CD4-positive, alpha-beta T cell (primary cell): ENCODE data around the gene SCGB1D1. TPM values are rescaled to one million over a fixed set of nuclear protein-coding genes. Genes with fewer than 3 reads are reported as not detected.

ENCODE experiments used
- ATAC-seq: fragments of 200-7000 bp; cut with Tn5 transposase; one replicate; pipeline ENCODE4 v1.10.0; 2022; ENCODE audit warnings: mild to moderate bottlenecking; ENCODE audit not compliant: poor library complexity
- CTCF ChIA-PET: fragments of 350-600 bp; sonication (Branson Sonifier 250); formaldehyde crosslinking; loops from one replicate; lab custom pipeline; 2021; ENCODE audit warnings: antibody characterized with exemption, inconsistent platforms; lab: Charles Lee
- POLR2A ChIA-PET: fragments of 350-600 bp; sonication (Branson Sonifier 250); formaldehyde crosslinking; loops from one replicate; lab custom pipeline; 2021; ENCODE audit warnings: antibody characterized with exemption, inconsistent platforms; lab: Charles Lee
- DNase-seq, 14 experiments: peaks; one replicate each; pipeline ENCODE4 v3.0.0-alpha.2; 2013 to 2020; ENCODE audit warnings: mixed read lengths in 2 of 14
- H3K27ac ChIP-seq, 2 donors: one replicate each; pipeline versions ENCODE4 v1.5.1 to v1.7.0; 2013; ENCODE audit warnings: low read length in 2 of 2, low read depth in 1 of 2, mild to moderate bottlenecking in 1 of 2
- H3K27me3 ChIP-seq, 2 experiments: 1 replicate in 1 of 2; 2 replicates in 1 of 2; pipeline versions ENCODE4 v1.6.1 to v1.7.0; 2013; ENCODE audit warnings: low read length in 2 of 2, control low read depth in 1 of 2, mild to moderate bottlenecking in 1 of 2, moderate library complexity in 1 of 2; ENCODE audit not compliant: insufficient read depth in 2 of 2, control insufficient read depth in 1 of 2
- H3K36me3 ChIP-seq: one replicate; pipeline ENCODE4 v1.6.1; 2013; ENCODE audit warnings: low read length, control low read depth; ENCODE audit not compliant: insufficient read depth
- H3K4me1 ChIP-seq: one replicate; pipeline ENCODE4 v1.6.1; 2013; ENCODE audit warnings: low read length, control low read depth; ENCODE audit not compliant: insufficient read depth
- H3K4me3 ChIP-seq: one replicate; pipeline ENCODE4 v1.5.1; 2013; ENCODE audit warnings: mild to moderate bottlenecking, low read length, moderate library complexity
- H3K9me3 ChIP-seq, 2 experiments: 1 replicate in 1 of 2; 2 replicates in 1 of 2; pipeline versions ENCODE4 v1.6.1 to v1.7.0; 2013; ENCODE audit warnings: low read length in 2 of 2, mild to moderate bottlenecking in 2 of 2, control low read depth in 1 of 2, moderate library complexity in 1 of 2; ENCODE audit not compliant: control insufficient read depth in 1 of 2, insufficient read depth in 1 of 2
- H3K27ac Mint-ChIP-seq: one replicate; pipeline ENCODE4 v1.8.0; 2020; ENCODE audit warnings: mixed read lengths
- H3K27me3 Mint-ChIP-seq: one replicate; pipeline ENCODE4 v1.8.0; 2021; ENCODE audit warnings: mixed read lengths
- H3K36me3 Mint-ChIP-seq: one replicate; pipeline ENCODE4 v1.8.0; 2021; ENCODE audit warnings: low read depth, mixed read lengths
- H3K4me1 Mint-ChIP-seq: one replicate; pipeline ENCODE4 v1.8.0; 2021; ENCODE audit warnings: low read depth, mixed read lengths
- H3K4me3 Mint-ChIP-seq: one replicate; pipeline ENCODE4 v1.8.0; 2020; ENCODE audit warnings: mild to moderate bottlenecking, mixed read lengths
- H3K9me3 Mint-ChIP-seq: one replicate; pipeline ENCODE4 v1.8.0; 2020; ENCODE audit warnings: mixed read lengths
- intact Hi-C, 2 experiments: fragments of 100-400 bp; cut with DNase I in 1 of 2; cut with micrococcal nuclease in 1 of 2; formaldehyde crosslinking; loops; one replicate each; pipeline versions ENCODE4 v1.15.1 to v1.9.0; 2023 to 2025; cut with DNase I, micrococcal nuclease
- polyA plus RNA-seq, 2 donors: library from polyadenylated mRNA; unstranded; fragments of 120-200 nt; gene quantifications; one replicate each; pipeline ENCODE4 v1.2.1, GENCODE V29; 2013
- total RNA-seq, 174 experiments: library from RNA in 2 of 174; stranded (reverse) in 2 of 174; gene quantifications; one replicate each; pipeline ENCODE4 v1.2.3 and lab custom pipeline; 2021 to 2026
- TF ChIP-seq, protein P1 (sequence below): fragments of 200-600 bp; IDR thresholded peaks from one replicate; pipeline ENCODE4 v1.8.0; 2022; ENCODE audit warnings: antibody characterized with exemption, mild to moderate bottlenecking

Gene SCGB1D1
- total RNA-seq: not detected
- not detected for polyA plus RNA-seq (2013, experiment 1 of 2)
- not detected for polyA plus RNA-seq (2013, experiment 2 of 2)
- total RNA-seq (lab: John Stamatoyannopoulos, UW): 0 reads per million in 172 experiments

GRCh38 chr11:62190011-62190410, at the start of gene SCGB1D1:
SCGB1D1 (plus strand) TSS chr11:62190216; CDS start chr11:62190285, 69 bp downstream.
- intact Hi-C loops: no loop called here
- no peak within 1 kb of the TSS for H3K27ac ChIP-seq
- Mint-ChIP-seq H3K4me1 (no peaks in the 10 kb centered on the region), H3K27ac (no peak within 1 kb of the TSS), H3K27me3 (peaks cover 61% of the 10 kb centered on the region), H3K4me3 (no peak within 1 kb of the TSS), H3K36me3 (no peaks in the 10 kb centered on the region), H3K9me3 (no peaks in the 10 kb centered on the region)
- TF ChIP-seq, protein P1, sequence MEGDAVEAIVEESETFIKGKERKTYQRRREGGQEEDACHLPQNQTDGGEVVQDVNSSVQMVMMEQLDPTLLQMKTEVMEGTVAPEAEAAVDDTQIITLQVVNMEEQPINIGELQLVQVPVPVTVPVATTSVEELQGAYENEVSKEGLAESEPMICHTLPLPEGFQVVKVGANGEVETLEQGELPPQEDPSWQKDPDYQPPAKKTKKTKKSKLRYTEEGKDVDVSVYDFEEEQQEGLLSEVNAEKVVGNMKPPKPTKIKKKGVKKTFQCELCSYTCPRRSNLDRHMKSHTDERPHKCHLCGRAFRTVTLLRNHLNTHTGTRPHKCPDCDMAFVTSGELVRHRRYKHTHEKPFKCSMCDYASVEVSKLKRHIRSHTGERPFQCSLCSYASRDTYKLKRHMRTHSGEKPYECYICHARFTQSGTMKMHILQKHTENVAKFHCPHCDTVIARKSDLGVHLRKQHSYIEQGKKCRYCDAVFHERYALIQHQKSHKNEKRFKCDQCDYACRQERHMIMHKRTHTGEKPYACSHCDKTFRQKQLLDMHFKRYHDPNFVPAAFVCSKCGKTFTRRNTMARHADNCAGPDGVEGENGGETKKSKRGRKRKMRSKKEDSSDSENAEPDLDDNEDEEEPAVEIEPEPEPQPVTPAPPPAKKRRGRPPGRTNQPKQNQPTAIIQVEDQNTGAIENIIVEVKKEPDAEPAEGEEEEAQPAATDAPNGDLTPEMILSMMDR: no peak
- ChIA-PET CTCF (no interaction called here), POLR2A (no interaction called here)
- peaks cover 0 to 3% of the 10 kb centered on the region in 2 experiments for H3K9me3 ChIP-seq
- no peak within 1 kb of the TSS for H3K4me3 ChIP-seq
- DNase-seq (no peak), ATAC-seq (no peak)
- no peaks in the 10 kb centered on the region for H3K4me1 ChIP-seq
- H3K36me3 ChIP-seq: no peaks in the 10 kb centered on the region
- H3K27me3 ChIP-seq: peaks cover 13 to 31% of the 10 kb centered on the region in 2 experiments

DNA sequence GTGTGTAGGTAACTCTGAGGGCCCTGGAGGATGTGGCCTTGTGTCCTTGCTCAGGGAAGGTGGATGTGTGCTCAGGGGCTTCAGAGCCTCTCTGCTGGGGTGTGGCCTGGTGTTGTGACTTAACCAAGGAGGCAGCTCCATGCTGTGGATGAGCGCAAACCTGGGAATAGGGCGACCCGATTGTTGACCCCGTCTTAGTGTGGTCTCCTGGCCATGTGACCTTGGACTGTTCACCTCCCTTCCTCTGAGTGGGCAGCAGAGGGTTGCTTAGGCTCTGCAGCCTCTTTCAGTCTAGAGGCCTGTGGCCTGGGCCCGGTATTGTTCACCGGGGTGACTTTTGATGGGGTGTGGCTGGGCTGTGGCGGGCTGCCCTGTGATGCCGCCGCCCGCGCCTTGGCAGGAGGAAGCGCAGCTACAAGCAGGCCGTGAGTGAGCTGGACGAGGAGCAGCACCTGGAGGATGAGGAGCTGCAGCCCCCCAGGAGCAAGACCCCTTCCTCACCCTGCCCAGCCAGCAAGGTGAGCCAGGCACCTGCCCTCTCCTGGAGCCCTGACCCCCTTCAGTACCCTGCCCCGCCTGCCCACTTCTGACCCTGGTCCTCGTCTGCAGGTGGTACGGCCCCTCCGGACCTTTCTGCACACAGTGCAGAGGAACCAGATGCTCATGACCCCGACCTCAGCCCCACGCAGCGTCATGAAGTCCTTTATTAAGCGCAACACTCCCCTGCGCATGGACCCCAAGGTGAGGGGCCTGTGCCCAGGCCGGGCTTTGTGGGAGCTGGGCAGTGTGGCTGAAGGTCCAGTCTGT, 49.5 kb upstream of the SCGB1D1 start:
- no peak for ATAC-seq
- DNase-seq: peak in 1 of 14 experiments; percentile 23
- Histone ChIP-seq H3K4me3 (no peak overlapping the region), H3K27me3 (no peaks in the 10 kb centered on the region), H3K36me3 (peaks cover 58% of the 10 kb centered on the region), H3K9me3 (no peaks in the 10 kb centered on the region), H3K27ac (no peak overlapping the region), H3K4me1 (no peaks in the 10 kb centered on the region)
- Mint-ChIP-seq H3K27me3 (no peaks in the 10 kb centered on the region), H3K36me3 (peaks cover 72% of the 10 kb centered on the region), H3K9me3 (no peaks in the 10 kb centered on the region), H3K4me3 (no peak overlapping the region), H3K4me1 (no peaks in the 10 kb centered on the region), H3K27ac (no peak overlapping the region)
- TF ChIP-seq, protein P1: no peak
- CTCF ChIA-PET: no interaction called here
- POLR2A ChIA-PET: no interaction called here
- intact Hi-C loops: no loop called here

GRCh38 chr11:62141111-62142042, 48.6 kb upstream of the SCGB1D1 start:
- Histone ChIP-seq H3K27me3 (no peaks in the 10 kb centered on the region), H3K36me3 (peaks cover 66% of the 10 kb centered on the region), H3K9me3 (no peaks in the 10 kb centered on the region), H3K27ac (no peak overlapping the region), H3K4me1 (no peaks in the 10 kb centered on the region), H3K4me3 (no peak overlapping the region)
- Mint-ChIP-seq H3K27ac (no peak overlapping the region), H3K36me3 (peaks cover 80% of the 10 kb centered on the region), H3K4me3 (no peak overlapping the region), H3K27me3 (no peaks in the 10 kb centered on the region), H3K4me1 (no peaks in the 10 kb centered on the region), H3K9me3 (no peaks in the 10 kb centered on the region)
- ChIA-PET POLR2A (no interaction called here), CTCF (no interaction called here)
- intact Hi-C loops: no loop called here
- TF ChIP-seq, protein P1: no peak
- peak in 1 of 14 experiments; percentile 28 for DNase-seq
- ATAC-seq: no peak
